Measurements from ENCODE around the gene TRIM24. TPM values are rescaled to one million over a fixed set of nuclear protein-coding genes. Genes with fewer than 3 reads are reported as not detected.

Gene TRIM24
- total and polyA plus RNA-seq, 2 of the 13 experiments (the other 11 are each of a cell fraction or from before 2014, with no cell fraction given), result 100 to 106 TPM

DNA sequence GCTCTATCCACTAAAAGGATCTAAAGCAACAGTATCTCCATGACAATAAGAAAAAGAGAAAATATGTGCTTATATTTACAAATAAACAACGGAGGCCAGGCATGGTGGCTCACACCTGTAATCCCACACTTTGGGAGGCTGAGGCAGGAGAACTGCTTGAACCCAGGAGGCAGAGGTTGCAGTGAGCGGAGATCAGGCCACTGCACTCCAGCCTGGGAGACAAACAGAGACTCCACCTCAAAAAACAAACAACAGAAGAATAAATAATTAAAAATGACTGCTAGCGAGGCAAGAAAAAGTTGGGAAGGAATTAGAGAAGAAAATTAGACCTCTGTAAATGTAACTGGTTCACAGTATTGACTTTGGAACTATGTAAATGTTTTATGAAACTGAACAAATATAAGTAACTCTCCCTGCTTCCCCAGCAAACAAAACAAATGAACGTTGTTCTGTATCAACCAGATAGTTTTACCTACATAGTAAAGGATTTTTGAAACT is 17.1 kb downstream of the TRIM24 start (continued):
- TF ChIP-seq ZNF720 (CRISPR knock-in tag; IDR thresholded peaks at IDR 0.05) (no peak), GATAD1 (CRISPR knock-in tag; IDR thresholded peaks at IDR 0.05) (no peak), ZNF331 (CRISPR knock-in tag; IDR thresholded peaks at IDR 0.05) (no peak), MTA3 (CRISPR knock-in tag; IDR thresholded peaks at IDR 0.05) (no peak), ZNF264 (CRISPR knock-in tag; IDR thresholded peaks at IDR 0.05) (peak; percentile 59), ZFP36L1 (CRISPR knock-in tag; IDR thresholded peaks at IDR 0.05) (peak; percentile 23; the same call in 1 of the 2 replicates)
- TF ChIP-seq, protein P1, sequence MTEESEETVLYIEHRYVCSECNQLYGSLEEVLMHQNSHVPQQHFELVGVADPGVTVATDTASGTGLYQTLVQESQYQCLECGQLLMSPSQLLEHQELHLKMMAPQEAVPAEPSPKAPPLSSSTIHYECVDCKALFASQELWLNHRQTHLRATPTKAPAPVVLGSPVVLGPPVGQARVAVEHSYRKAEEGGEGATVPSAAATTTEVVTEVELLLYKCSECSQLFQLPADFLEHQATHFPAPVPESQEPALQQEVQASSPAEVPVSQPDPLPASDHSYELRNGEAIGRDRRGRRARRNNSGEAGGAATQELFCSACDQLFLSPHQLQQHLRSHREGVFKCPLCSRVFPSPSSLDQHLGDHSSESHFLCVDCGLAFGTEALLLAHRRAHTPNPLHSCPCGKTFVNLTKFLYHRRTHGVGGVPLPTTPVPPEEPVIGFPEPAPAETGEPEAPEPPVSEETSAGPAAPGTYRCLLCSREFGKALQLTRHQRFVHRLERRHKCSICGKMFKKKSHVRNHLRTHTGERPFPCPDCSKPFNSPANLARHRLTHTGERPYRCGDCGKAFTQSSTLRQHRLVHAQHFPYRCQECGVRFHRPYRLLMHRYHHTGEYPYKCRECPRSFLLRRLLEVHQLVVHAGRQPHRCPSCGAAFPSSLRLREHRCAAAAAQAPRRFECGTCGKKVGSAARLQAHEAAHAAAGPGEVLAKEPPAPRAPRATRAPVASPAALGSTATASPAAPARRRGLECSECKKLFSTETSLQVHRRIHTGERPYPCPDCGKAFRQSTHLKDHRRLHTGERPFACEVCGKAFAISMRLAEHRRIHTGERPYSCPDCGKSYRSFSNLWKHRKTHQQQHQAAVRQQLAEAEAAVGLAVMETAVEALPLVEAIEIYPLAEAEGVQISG (CRISPR knock-in tag; IDR thresholded peaks at IDR 0.05), result no peak
- TF ChIP-seq, protein P2, sequence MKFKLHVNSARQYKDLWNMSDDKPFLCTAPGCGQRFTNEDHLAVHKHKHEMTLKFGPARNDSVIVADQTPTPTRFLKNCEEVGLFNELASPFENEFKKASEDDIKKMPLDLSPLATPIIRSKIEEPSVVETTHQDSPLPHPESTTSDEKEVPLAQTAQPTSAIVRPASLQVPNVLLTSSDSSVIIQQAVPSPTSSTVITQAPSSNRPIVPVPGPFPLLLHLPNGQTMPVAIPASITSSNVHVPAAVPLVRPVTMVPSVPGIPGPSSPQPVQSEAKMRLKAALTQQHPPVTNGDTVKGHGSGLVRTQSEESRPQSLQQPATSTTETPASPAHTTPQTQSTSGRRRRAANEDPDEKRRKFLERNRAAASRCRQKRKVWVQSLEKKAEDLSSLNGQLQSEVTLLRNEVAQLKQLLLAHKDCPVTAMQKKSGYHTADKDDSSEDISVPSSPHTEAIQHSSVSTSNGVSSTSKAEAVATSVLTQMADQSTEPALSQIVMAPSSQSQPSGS (CRISPR knock-in tag; IDR thresholded peaks at IDR 0.05), result no peak
- TF ChIP-seq, protein P3, sequence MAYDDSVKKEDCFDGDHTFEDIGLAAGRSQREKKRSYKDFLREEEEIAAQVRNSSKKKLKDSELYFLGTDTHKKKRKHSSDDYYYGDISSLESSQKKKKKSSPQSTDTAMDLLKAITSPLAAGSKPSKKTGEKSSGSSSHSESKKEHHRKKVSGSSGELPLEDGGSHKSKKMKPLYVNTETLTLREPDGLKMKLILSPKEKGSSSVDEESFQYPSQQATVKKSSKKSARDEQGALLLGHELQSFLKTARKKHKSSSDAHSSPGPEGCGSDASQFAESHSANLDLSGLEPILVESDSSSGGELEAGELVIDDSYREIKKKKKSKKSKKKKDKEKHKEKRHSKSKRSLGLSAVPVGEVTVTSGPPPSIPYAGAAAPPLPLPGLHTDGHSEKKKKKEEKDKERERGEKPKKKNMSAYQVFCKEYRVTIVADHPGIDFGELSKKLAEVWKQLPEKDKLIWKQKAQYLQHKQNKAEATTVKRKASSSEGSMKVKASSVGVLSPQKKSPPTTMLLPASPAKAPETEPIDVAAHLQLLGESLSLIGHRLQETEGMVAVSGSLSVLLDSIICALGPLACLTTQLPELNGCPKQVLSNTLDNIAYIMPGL (CRISPR knock-in tag; IDR thresholded peaks at IDR 0.05; ENCODE audit: borderline replicate concordance in 1 of 2, low read depth in 1 of 2), result peak in 1 of 2 experiments; percentile 43; a peak in 1 of 4 replicates
